GM10847 (cell line): ENCODE results near the gene CTDSPL2.

Source experiments
- POLR2A ChIP-seq: IDR thresholded peaks from 2 replicates; pipeline ENCODE4 v1.6.1; 2011; ENCODE audit not compliant: insufficient read length; ENCODE audit errors: extremely low read depth

CTDSPL2 gene

DNA sequence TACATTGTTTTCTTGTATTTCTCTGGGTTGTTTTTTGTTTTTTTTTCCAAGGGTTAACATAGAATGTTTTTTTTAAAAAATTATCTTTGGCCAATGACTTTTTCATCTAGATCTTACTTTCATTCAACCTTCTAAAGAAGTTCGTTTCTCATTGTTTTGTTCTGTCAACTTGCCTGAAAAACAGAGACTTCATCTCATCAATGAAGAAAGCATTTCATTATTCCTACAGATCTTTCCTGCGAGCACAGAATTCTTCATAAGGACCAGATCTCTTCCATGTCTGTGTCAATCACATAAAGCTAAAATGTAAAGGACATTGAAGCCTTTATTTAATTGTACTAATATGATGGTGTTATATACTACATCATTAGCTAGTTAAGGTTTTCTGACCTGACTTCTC lies 99.8 kb downstream of the CTDSPL2 start:
- TF ChIP-seq POLR2A = no peak

DNA sequence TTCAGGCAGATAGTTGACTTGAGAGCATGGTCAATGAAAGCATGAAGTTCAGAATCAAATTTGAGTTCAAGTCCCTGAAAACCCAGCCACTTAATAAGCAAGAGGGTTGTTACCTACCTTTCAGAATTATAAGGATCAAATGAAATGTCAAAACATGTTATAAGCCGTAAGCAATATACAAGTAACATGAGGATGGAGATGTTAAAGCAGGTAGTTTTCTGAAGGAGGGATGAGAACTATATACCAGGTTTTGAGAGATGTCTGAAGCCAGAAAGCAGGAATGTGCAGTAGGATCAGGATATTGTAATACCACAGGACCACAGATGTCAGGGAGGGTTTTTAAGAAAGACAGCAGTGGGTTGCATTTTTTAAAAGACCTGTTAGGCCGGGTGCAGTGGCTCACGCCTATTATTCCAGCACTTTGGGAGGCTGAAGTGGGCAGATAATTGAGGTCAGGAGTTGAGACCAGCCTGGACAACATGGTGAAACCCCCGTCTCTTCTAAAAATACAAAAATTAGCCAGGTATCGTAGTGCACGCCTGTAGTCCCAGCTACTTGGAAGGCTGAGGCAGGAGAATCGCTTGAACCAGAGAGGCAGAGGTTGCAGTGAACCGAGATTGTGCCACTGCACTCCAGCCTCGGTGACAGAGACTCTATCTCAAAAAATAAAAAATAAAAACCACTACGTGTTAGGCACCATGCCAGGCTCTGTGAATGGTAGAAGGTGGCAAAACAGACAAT lies 102.6 kb downstream of the CTDSPL2 start:
- TF ChIP-seq POLR2A = no peak

DNA sequence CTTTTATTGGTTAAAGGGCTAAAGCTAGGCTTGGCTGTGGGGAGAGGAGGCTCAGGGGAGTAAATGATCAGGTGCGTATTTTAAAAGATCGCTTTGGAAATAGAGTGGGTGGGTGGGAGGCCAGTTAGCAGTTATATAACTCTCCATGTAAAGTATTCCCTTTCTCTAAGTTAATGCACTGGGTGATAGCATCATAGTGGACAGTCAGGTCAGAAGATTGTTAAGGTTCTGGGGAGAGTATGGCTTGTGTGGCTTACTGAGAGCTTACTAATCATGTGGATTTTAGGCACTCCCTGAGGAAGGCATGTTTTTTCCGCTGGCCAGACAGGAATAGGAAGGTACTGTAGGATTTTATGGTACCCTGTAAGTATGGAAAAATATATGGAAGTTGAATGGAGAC lies 103.2 kb downstream of the CTDSPL2 start:
- TF ChIP-seq POLR2A = no peak

DNA sequence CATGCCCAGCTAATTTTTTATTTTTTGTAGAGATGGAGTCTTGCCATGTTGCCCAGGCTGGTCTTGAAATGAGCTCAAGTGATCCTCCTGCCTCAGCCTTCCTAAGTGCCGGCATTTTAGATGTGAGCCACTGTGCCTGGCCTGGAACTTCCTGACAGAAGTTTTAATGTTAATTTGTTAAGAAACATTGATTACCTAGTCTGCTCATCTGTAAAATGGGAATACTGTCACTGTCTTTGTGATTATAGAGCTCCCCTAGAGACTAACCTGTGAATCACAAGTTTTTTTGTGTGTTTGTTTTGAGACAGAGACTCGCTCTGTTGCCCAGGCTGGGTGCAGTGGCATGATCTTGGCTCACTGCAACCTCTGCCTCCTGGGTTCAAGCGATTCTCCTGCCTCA lies 105.3 kb downstream of the CTDSPL2 start:
- TF ChIP-seq POLR2A = no peak

DNA sequence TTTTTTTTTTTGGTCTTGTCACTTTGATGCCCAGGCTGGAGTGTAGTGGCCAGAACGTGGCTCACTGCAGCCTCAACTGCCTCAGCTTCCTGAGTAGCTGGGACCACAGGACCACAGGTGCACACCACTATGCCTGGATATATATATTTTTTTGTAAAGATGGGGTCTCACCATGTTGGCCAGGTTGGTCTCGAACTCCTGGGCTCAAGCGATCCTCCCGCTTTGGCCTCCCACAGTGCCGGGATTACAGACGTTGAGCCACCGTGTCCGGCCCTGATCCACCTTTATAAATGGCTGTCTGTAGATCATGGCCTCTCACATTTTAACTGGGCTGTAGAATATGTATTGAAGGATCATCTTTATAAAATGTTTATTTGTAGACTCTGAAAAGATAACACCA lies 107.7 kb downstream of the CTDSPL2 start:
- no peak for TF ChIP-seq POLR2A

DNA sequence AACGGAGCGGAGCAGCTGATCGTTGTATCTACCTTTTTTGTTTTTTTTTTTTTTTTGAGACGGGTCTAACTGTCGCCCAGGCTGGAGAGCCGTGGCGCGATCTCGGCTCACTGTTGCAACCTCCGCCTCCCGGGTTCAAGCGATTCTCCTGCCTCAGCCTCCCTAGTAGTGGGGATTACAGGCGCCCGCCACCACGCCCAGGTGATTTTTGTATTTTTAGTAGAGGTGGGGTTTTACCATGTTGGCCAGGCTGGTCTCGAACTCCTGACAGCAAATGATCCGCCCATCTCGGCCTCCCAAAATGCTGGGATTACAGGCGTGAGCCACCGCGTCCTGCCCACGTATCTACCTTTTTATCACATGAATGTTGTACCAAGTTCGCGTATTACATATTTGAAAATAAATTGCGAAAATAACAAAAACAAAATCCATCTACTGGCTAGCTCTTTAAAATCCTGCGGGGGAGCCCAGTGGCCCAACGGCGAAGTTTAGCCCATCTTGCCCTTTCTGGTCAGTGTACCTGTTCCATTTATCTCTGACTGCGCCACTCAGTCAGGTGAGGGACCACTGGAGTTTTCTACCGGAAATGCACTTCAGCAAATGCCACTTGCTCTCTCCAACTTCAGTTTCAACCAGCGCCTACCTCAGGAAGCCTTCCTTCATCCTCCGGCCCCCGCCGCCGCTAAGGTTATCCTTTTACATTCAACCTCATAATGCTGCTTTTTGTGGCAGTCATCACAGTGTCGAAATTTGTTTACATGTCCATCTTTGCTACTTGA lies 108.3 kb downstream of the CTDSPL2 start:
- TF ChIP-seq POLR2A = no peak

DNA sequence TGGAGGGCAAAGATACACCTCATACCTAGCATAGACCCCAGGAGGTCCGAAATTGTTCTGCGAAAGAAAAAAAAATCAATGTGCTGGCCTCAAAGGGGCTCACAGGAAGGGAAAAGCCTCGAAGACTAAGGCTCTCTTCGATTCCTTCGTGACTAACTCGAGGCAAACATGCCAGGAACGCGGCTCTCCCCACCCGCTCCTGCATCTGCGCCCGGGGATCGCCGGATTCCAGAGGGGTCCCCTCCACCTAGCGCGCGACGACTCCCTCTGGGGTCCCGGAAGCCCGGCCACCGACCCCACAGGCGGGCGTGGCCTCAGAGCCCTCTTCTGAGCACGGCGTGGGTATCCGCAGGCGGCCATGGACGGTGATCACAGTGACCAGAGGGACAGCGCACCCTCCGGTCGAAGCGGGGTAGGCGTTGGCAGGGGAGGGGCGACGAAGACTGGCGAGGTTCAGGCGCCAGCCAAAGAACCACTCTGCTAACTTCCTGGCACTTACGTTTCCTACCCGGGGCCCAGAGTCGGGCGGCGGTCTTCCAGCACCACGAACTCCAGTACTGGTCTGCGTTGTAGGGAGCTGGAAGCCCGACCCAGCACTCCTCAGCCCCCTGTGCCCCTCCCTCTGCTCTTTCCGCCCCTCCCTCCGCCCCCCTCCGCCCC lies 109.0 kb downstream of the CTDSPL2 start:
- TF ChIP-seq POLR2A = no peak

DNA sequence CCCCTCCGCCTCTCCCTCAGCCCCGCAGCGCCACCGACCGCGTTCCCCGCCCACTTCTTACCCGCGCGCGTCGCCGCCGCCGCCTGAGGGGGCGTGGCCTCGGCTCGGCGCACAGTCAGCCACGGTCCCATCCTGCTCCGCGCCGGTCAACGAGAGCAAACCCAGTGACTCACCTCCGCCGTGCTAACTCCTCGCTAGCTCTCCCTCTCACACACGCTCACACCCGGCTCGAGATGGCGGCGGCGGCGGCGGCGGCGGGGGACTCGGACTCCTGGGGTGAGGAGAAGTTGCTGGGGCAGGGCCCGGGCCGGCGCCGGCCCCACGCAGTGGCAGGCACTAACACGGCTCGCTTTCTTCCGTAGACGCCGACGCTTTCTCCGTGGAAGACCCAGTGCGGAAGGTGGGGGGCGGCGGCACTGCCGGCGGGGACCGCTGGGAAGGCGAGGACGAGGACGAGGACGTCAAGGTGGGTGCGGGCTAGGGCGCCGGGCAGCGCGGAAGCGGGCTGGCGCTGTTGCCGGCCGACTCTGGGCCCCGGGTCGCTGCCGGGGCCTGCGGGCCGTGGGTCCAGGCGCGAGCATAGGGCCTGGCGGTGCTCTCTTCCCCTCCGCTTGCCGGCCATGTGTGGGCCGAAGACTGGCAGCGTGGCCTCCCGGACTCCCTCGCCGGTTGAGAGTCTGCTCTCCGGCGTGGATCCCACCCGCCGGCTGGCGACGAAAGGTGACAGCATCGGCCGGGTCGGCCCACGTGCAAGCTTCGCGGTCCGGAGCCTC lies 109.7 kb downstream of the CTDSPL2 start, which contains the start of gene EIF3J:
Gene EIF3J (plus strand): TSS at position 186 of the 773 bp plus-strand sequence. CDS start 48 bp downstream, at position 234.
- peak; percentile 92 for TF ChIP-seq POLR2A

DNA sequence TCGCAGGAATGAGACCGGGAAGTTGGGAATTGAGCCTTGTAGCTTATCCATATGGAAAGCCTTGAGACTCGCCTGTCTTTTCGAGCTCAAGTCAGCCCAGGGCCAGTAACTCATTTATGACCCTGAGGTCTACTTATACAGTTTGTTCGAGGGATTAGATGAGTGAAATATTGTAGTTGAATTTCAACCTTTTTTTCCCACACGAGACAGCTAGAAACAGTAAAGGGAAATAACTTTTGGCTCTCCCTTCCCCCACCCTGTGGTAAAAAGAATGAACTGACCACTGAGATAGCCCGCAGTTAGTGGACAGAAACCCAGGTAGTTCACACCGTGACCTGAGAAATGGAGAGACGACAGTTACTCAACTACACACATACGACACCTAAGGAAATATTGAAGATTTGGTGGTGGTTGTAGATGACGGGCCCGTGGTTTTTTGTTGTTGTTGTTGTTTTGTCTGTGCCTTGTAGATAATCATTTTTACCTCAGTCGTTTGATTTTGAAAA lies 110.4 kb downstream of the CTDSPL2 start:
- TF ChIP-seq POLR2A = no peak

DNA sequence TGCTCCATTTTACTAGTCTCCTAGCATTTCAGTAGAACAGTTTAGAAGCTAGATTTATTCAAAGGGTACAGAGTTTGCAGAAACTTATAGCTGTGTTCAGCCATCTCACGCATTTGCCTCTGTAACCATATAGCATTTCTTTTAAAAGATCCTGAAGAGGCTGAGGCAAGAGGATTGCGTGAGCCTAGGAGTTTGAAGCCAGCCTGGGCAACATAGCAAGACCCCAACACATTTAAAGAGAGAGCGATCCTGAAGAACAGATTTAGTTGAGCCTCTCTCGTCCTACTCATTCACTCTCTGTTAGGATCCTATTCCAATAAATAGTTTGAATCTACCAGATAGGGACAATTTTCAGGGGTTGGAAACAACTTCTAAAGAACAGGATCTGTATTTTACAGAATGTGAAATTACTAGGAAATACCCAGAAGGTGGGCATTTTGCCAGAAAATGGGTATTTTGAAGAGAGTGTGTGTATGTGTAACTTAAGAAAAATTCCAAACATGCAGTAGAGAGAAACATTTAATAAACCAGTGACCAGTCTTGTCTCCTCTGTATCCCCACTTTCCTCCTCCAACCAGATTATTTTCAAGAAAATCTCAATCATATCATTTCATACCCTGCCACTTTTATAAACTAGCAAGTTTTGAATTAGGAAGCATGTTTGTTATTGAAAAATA lies 114.0 kb downstream of the CTDSPL2 start:
- TF ChIP-seq POLR2A = no peak

DNA sequence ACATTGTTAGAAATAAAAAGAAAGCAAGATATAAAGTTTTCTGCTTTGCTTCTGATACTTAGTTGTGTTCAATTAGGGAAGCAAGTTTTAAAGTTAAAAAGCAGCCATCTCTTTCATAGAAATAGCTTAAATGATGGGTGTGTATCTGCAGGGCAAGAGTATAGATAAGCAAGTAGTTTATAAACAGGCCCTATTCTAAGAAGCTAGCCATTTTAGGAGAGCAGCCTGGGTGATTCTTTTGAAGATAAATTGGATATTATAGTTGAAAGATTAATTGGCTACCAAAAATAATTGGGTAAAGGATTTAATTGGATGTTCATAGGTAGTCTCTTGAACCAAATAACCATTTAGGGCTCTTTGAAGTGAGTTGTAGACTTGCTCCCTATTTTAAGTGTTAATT lies 115.2 kb downstream of the CTDSPL2 start:
- no peak for TF ChIP-seq POLR2A

DNA sequence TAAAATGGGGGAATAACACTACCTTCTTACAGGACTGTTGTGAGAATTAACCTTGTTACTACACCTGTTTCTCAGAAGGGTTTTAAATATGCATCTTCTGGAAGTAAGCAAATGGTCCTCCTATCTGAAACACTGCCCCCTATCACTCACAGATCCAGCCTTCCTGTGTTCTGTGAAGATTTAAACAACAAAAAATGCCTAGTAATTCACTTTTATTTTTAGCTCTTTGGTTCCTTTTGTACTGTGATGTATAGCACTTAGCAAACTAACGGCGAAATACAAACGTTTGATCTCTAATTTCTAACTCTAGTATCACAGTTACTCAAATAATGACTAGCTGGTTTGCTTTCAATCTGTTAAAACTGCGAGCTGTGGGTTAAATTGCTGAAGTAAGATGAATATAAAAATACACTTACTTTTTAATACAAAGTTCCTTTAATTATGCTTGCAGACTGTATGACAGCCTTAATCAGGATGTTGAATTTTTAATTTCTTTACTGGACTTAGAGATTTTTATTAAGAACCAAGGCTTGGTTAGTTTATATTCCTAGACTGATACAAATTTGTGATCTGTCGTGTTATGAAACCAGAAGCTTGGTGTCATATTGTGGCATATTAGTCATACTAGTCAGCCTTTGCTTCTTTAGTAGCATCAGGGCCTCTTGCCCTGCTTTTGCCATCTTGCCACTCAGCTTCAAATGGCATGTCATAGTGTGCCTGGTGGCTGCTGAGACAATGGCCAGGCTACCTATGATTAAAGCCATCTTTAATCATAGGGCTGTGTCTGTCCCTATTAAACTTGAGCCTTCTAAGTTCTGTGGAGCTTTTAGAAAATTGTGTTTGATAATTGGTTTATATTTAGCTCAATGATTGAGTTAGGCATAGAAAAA lies 118.7 kb downstream of the CTDSPL2 start:
- no peak for TF ChIP-seq POLR2A

DNA sequence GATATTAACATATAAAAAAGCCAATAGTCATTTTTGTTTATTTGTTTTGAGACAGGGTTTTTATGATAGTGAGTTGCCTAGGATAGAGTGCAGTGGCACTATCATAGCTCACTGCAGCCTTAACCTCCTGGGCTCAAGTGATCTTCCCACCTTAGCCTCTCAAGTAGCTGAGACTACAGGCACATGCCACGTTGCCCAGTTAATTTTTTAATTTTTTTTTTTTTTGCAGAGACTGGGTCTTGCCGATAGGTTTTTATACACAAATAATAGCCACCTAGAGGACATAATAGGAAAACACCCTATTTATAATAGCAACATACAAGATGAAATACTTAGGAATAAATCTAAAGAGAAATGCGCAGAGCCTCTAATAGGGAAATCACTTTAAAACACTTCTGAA lies 122.8 kb downstream of the CTDSPL2 start:
- TF ChIP-seq POLR2A = no peak
